PC-3 (cell line): ENCODE measurements around the gene RCOR2. TPM values are rescaled to one million over a fixed set of nuclear protein-coding genes. Genes with fewer than 3 reads are reported as not detected.

ENCODE experiments used
- ATAC-seq: fragments of 200-7000 bp; cut with Tn5 transposase; 2 replicates; pipeline ENCODE4 v1.9.1; 2020; ENCODE audit warnings: mild to moderate bottlenecking, moderate library complexity
- BruUV-seq: library from RNA; stranded (reverse); fragments of 400-500 nt; replicated peaks from 2 replicates; lab custom pipeline; 2021; lab: Mats Ljungman, UMichigan
- CTCF ChIA-PET: fragments of 300-600 bp; sonication (Branson Sonifier 250); formaldehyde crosslinking; loops from one replicate; lab custom pipeline; 2022; ENCODE audit warnings: antibody characterized with exemption; lab: Charles Lee
- POLR2A ChIA-PET: fragments of 300-600 bp; sonication (Branson Sonifier 250); formaldehyde crosslinking; loops from one replicate; lab custom pipeline; 2022; ENCODE audit warnings: antibody characterized with exemption; ENCODE audit not compliant: unreplicated experiment; lab: Charles Lee
- DNase-seq: peaks from one replicate; pipeline ENCODE4 v3.0.0-alpha.2; 2015
- H2AFZ ChIP-seq: fragments of 300-600 bp; sonication (generic); 2 replicates; pipeline ENCODE4 v1.6.0; 2016; ENCODE audit warnings: antibody characterized with exemption, low read length
- H3F3A ChIP-seq: fragments of 300-600 bp; sonication (generic); one replicate; pipeline ENCODE4 v1.6.0; 2017; ENCODE audit warnings: antibody characterized with exemption, low read length, control low read depth, mild to moderate bottlenecking; ENCODE audit not compliant: unreplicated experiment
- H3K27ac ChIP-seq: fragments of 300-600 bp; sonication (generic); 2 replicates; pipeline ENCODE4 v1.5.1; 2016; ENCODE audit warnings: mild to moderate bottlenecking, low read length
- H3K27me3 ChIP-seq: fragments of 300-600 bp; sonication (generic); 2 replicates; pipeline ENCODE4 v1.6.1; 2016; ENCODE audit warnings: low read length, mixed read lengths
- H3K36me3 ChIP-seq: fragments of 300-600 bp; sonication (generic); 2 replicates; pipeline ENCODE4 v1.6.1; 2016; ENCODE audit warnings: low read depth, mixed run types, low read length, mixed read lengths
- H3K4me1 ChIP-seq: fragments of 300-600 bp; sonication (generic); 2 replicates; pipeline ENCODE4 v1.5.1; 2016; ENCODE audit warnings: low read length; ENCODE audit not compliant: insufficient read depth
- H3K4me2 ChIP-seq: fragments of 300-600 bp; sonication (generic); 2 replicates; pipeline ENCODE4 v1.6.0; 2016; ENCODE audit warnings: low read length
- H3K4me3 ChIP-seq: fragments of 300-600 bp; sonication (generic); 2 replicates; pipeline ENCODE4 v1.5.1; 2016; ENCODE audit warnings: mild to moderate bottlenecking, low read length, mixed read lengths
- H3K79me2 ChIP-seq: fragments of 300-600 bp; sonication (generic); 2 replicates; pipeline ENCODE4 v1.6.1; 2017; ENCODE audit warnings: low read length, mixed read lengths
- H3K9ac ChIP-seq: fragments of 300-600 bp; sonication (generic); 2 replicates; pipeline ENCODE4 v1.6.0; 2016; ENCODE audit warnings: mild to moderate bottlenecking, low read length
- H3K9me2 ChIP-seq: fragments of 300-600 bp; sonication (generic); replicated peaks from 2 replicates; pipeline ENCODE4 v1.6.1; 2016; ENCODE audit warnings: mixed run types, low read length, mixed read lengths
- H3K9me3 ChIP-seq: fragments of 300-600 bp; sonication (generic); 2 replicates; pipeline ENCODE4 v1.6.1; 2016; ENCODE audit warnings: low read length, mixed read lengths
- H4K20me1 ChIP-seq: fragments of 300-600 bp; sonication (generic); 2 replicates; pipeline ENCODE4 v1.6.1; 2016; ENCODE audit warnings: low read length, mixed read lengths
- CTCF ChIP-seq: fragments of 300-600 bp; sonication (generic); conservative IDR thresholded peaks from 2 replicates; pipeline ENCODE4 v1.5.1; 2017; ENCODE audit warnings: antibody characterized with exemption, low read depth, mild to moderate bottlenecking, low read length
- EZH2 ChIP-seq: fragments of 300-600 bp; sonication (generic); IDR thresholded peaks from one replicate; pipeline ENCODE4 v1.6.1; 2017; ENCODE audit warnings: antibody characterized with exemption, mild to moderate bottlenecking, low read length; ENCODE audit not compliant: unreplicated experiment
- EZH2phosphoT487 ChIP-seq: fragments of 300-600 bp; sonication (generic); IDR thresholded peaks from 2 replicates; pipeline ENCODE4 v1.6.1; 2018; ENCODE audit warnings: mild to moderate bottlenecking, antibody characterized with exemption, low read length, borderline replicate concordance
- intact Hi-C: fragments of 100-400 bp; cut with micrococcal nuclease; formaldehyde crosslinking; loops from 2 replicates; pipeline ENCODE4 v1.9.0; 2023
- total RNA-seq: library from RNA; depleted of rRNA; stranded (reverse); fragments of >200 nt; gene quantifications from 2 replicates; pipeline ENCODE4 v1.2.3, GENCODE V29; 2014

The RCOR2 gene
- total RNA-seq, 1 experiment from 2014 or later, result 1.4 TPM

- Histone ChIP-seq H3K4me1 (peaks cover 15% of the 10 kb centered on the region), H3K4me2 (no peak overlapping the region), H3K9me3 (no peaks in the 10 kb centered on the region), H3K9ac (no peak overlapping the region), H3K4me3 (no peak overlapping the region), H3F3A (no peaks in the 10 kb centered on the region), H3K36me3 (no peaks in the 10 kb centered on the region), H3K79me2 (no peaks in the 10 kb centered on the region), H3K27ac (no peak overlapping the region), H4K20me1 (no peaks in the 10 kb centered on the region), H3K27me3 (no peaks in the 10 kb centered on the region; the same call in 1 of the 2 replicates), H2AFZ (no peak overlapping the region), H3K9me2 (0 out of 2 replicates have a peak, but pooled peaks cover 2% of the 10 kb centered on the region)
- POLR2A ChIA-PET, result no interaction called here
- DNase-seq, result no peak
- TF ChIP-seq CTCF (no peak), EZH2 (no peak), EZH2phosphoT487 (no peak)
- intact Hi-C loops, result no loop called here
- CTCF ChIA-PET, result no interaction called here
- ATAC-seq, result no peak
- BruUV-seq, result no TSS peak
These were observed 3.4 kb upstream of the RCOR2 start for GRCh38 chr11:63920126-63920938.

GRCh38 chr11:63919267-63920125 is 2.5 kb upstream of the RCOR2 start:
- no peaks in the 10 kb centered on the region for H3F3A ChIP-seq
- no peaks in the 10 kb centered on the region for H3K9me2 ChIP-seq
- no peaks in the 10 kb centered on the region for H3K9me3 ChIP-seq
- intact Hi-C loops, result no loop called here
- no peak overlapping the region for H3K4me2 ChIP-seq
- ATAC-seq (no peak), DNase-seq (no peak)
- TF ChIP-seq CTCF (no peak), EZH2phosphoT487 (no peak), EZH2 (no peak)
- H3K4me1 ChIP-seq, result peaks cover 15% of the 10 kb centered on the region
- H3K4me3 ChIP-seq, result no peak overlapping the region
- no peaks in the 10 kb centered on the region; the same call in 1 of the 2 replicates for H3K27me3 ChIP-seq
- no peak overlapping the region for H2AFZ ChIP-seq
- POLR2A ChIA-PET, result no interaction called here
- no peaks in the 10 kb centered on the region for H3K36me3 ChIP-seq
- no peaks in the 10 kb centered on the region for H4K20me1 ChIP-seq
- H3K79me2 ChIP-seq, result no peaks in the 10 kb centered on the region
- no peak overlapping the region for H3K27ac ChIP-seq
- BruUV-seq, result no TSS peak
- CTCF ChIA-PET, result no interaction called here
- no peak overlapping the region for H3K9ac ChIP-seq
